Measurements from ENCODE around the gene LYPD8. TPM values are rescaled to one million over a fixed set of nuclear protein-coding genes. Genes with fewer than 3 reads are reported as not detected.

Gene LYPD8
- total RNA-seq, 1 donor from 2014 or later, result not detected

GRCh38 chr1:248691567-248692155 lies 63.9 kb downstream of the LYPD8 start:
- no peaks in the 10 kb centered on the region for H3K27me3 ChIP-seq (ENCODE audit: insufficient read depth, low read length)
- Mint-ChIP-seq H3K4me1 (ENCODE audit: low read depth, unreplicated experiment) (no peaks in the 10 kb centered on the region), H3K9me3 (ENCODE audit: unreplicated experiment) (peaks cover 26% of the 10 kb centered on the region), H3K27ac (ENCODE audit: unreplicated experiment) (no peak overlapping the region), H3K4me3 (ENCODE audit: unreplicated experiment) (no peak overlapping the region), H3K27me3 (ENCODE audit: low read depth, unreplicated experiment) (no peaks in the 10 kb centered on the region), H3K36me3 (ENCODE audit: low read depth, unreplicated experiment) (no peaks in the 10 kb centered on the region)
- no peak overlapping the region for H3K4me3 ChIP-seq (ENCODE audit: insufficient read depth, low read depth, low read length)
- H3K9me3 ChIP-seq (ENCODE audit: insufficient read depth, low read depth, low read length), result peaks cover 9% of the 10 kb centered on the region
- no peaks in the 10 kb centered on the region for H4K20me1 ChIP-seq (ENCODE audit: insufficient read depth, low read length)
- no peak overlapping the region for H3K9ac ChIP-seq (ENCODE audit: low read length)
- no peak overlapping the region for H3K27ac ChIP-seq (ENCODE audit: low read depth, low read length)
- H2AFZ ChIP-seq (ENCODE audit: low read depth, low read length), result no peak overlapping the region
- no peaks in the 10 kb centered on the region for H3K36me3 ChIP-seq (ENCODE audit: insufficient read depth, low read length)
- H3K4me1 ChIP-seq (ENCODE audit: insufficient read depth, low read length), result no peaks in the 10 kb centered on the region
- H3K4me2 ChIP-seq (ENCODE audit: low read length), result no peak overlapping the region
- FAIRE-seq, result no peak
- no peak for DNase-seq (ENCODE audit: low read depth)
- H3K79me2 ChIP-seq (ENCODE audit: insufficient read depth, low read length), result no peaks in the 10 kb centered on the region
- no peak for TF ChIP-seq CTCF (IDR thresholded peaks at IDR 0.05; ENCODE audit: insufficient read depth, low read depth, low read length)
- no peak for TF ChIP-seq EZH2 (IDR thresholded peaks at IDR 0.05; ENCODE audit: insufficient read depth, low read length)

Other genes starting within 250 kb of the LYPD8 start
- gene OR2G6, start 247.7 kb downstream of the LYPD8 start, total RNA-seq, result not detected in 2 replicates
- gene OR2T29, start 193.0 kb downstream of the LYPD8 start, total RNA-seq, result not detected in 2 replicates
- not detected in 2 replicates for gene OR2T34, start 181.0 kb downstream of the LYPD8 start, total RNA-seq
- gene OR2T10, start 158.1 kb downstream of the LYPD8 start, total RNA-seq, result not detected in 2 replicates
- gene OR2T11, start 120.7 kb downstream of the LYPD8 start, total RNA-seq, result not detected in 2 replicates
- not detected in 2 replicates for gene OR2T35, start 110.5 kb downstream of the LYPD8 start, total RNA-seq
- not detected in 2 replicates for gene OR2T27, start 100.2 kb downstream of the LYPD8 start, total RNA-seq
- gene OR14I1, start 53.0 kb downstream of the LYPD8 start, total RNA-seq, result not detected in 2 replicates
- gene SH3BP5L, start 70.2 kb upstream of the LYPD8 start, total RNA-seq, result 34.9 and 37.7 TPM in 2 replicates
- 16.2 and 20.6 TPM in 2 replicates for gene ZNF672, start 82.5 kb upstream of the LYPD8 start, total RNA-seq
- gene ZNF692, start 103.3 kb upstream of the LYPD8 start, total RNA-seq, result 39.0 and 41.4 TPM in 2 replicates
- 6.2 and 7.6 TPM in 2 replicates for gene PGBD2, start 150.5 kb upstream of the LYPD8 start, total RNA-seq